IMR-90 (cell line): ENCODE measurements around the gene EPSTI1. TPM values are rescaled to one million over a fixed set of nuclear protein-coding genes. Genes with fewer than 3 reads are reported as not detected.
A peak's percentile ranks its signal among the peaks of the same experiment; 100 is the strongest.

Source experiments
- ATAC-seq: fragments of 200-7000 bp; cut with Tn5 transposase; 2 replicates; pipeline ENCODE4 v1.9.1; 2020; ENCODE audit warnings: low read depth, mild to moderate bottlenecking, moderate library complexity
- BruUV-seq: library from RNA; stranded (reverse); fragments of 400-500 nt; replicated peaks from 2 replicates; lab custom pipeline; 2021; lab: Mats Ljungman, UMichigan
- CTCF ChIA-PET: fragments of 300-600 bp; formaldehyde crosslinking; extraction: SDS; loops from one replicate; lab custom pipeline; 2021; ENCODE audit warnings: antibody characterized with exemption; lab: Yijun Ruan, JAX
- POLR2A ChIA-PET: fragments of 300-600 bp; sonication (Branson Sonifier 250); formaldehyde crosslinking; loops from one replicate; lab custom pipeline; 2022; ENCODE audit warnings: antibody characterized with exemption; ENCODE audit not compliant: unreplicated experiment; lab: Charles Lee
- DNase-seq: peaks from one replicate; pipeline ENCODE4 v3.0.0; 2013
- H2AFZ ChIP-seq: replicated peaks from 2 replicates; pipeline ENCODE3; 2013; ENCODE audit warnings: low read length, mild to moderate bottlenecking; ENCODE audit not compliant: poor library complexity
- H2AK5ac ChIP-seq: 2 replicates; pipeline ENCODE4 v1.6.1; 2013; ENCODE audit warnings: low read depth, low read length, inconsistent platforms
- H2AK9ac ChIP-seq: replicated peaks from 2 replicates; pipeline ENCODE3; 2013; ENCODE audit warnings: mild to moderate bottlenecking, low read depth, low read length, moderate library complexity; ENCODE audit not compliant: poor library complexity
- H2BK120ac ChIP-seq: 2 replicates; pipeline ENCODE4 v1.6.1; 2013; ENCODE audit warnings: low read depth, low read length, inconsistent platforms
- H2BK15ac ChIP-seq: 3 replicates; pipeline ENCODE4 v1.6.1; 2013; ENCODE audit warnings: low read depth, low read length, inconsistent platforms
- H2BK20ac ChIP-seq: 2 replicates; pipeline ENCODE4 v1.6.1; 2013; ENCODE audit warnings: low read depth, mild to moderate bottlenecking, inconsistent platforms, low read length, moderate library complexity
- H2BK5ac ChIP-seq: 2 replicates; pipeline ENCODE4 v1.6.1; 2013; ENCODE audit warnings: mild to moderate bottlenecking, low read depth, low read length, inconsistent platforms; ENCODE audit not compliant: poor library complexity, severe bottlenecking
- H3K14ac ChIP-seq: replicated peaks from 2 replicates; pipeline ENCODE4 v1.6.1; 2013; ENCODE audit warnings: low read depth, low read length, inconsistent platforms
- H3K18ac ChIP-seq: 2 replicates; pipeline ENCODE4 v1.6.1; 2013; ENCODE audit warnings: low read depth, low read length, control low read depth
- H3K23ac ChIP-seq: 2 replicates; pipeline ENCODE4 v1.6.1; 2013; ENCODE audit warnings: low read depth, low read length, inconsistent platforms
- H3K27ac ChIP-seq: 2 replicates; pipeline ENCODE4 v1.5.1; 2013; ENCODE audit warnings: mild to moderate bottlenecking, control low read depth, low read length; ENCODE audit not compliant: insufficient read depth
- H3K27me3 ChIP-seq: 2 replicates; pipeline ENCODE4 v1.6.1; 2013; ENCODE audit warnings: low read length; ENCODE audit not compliant: control insufficient read depth, insufficient read depth
- H3K36me3 ChIP-seq: 2 replicates; pipeline ENCODE4 v1.6.1; 2013; ENCODE audit warnings: low read length, mixed read lengths; ENCODE audit not compliant: control insufficient read depth, insufficient read depth
- H3K4ac ChIP-seq: 2 replicates; pipeline ENCODE4 v1.6.1; 2013; ENCODE audit warnings: low read depth, low read length, inconsistent platforms
- H3K4me1 ChIP-seq: 2 replicates; pipeline ENCODE4 v1.6.1; 2013; ENCODE audit warnings: low read length, mixed read lengths; ENCODE audit not compliant: control insufficient read depth, insufficient read depth
- H3K4me2 ChIP-seq: 2 replicates; pipeline ENCODE4 v1.6.1; 2013; ENCODE audit warnings: low read depth, mild to moderate bottlenecking, control low read depth, low read length, moderate library complexity
- H3K4me3 ChIP-seq: 2 replicates; pipeline ENCODE4 v1.5.1; 2013; ENCODE audit warnings: low read depth, mild to moderate bottlenecking, control low read depth, low read length, moderate library complexity; ENCODE audit not compliant: insufficient read depth
- H3K56ac ChIP-seq: 2 replicates; pipeline ENCODE4 v1.6.1; 2013; ENCODE audit warnings: low read length, inconsistent platforms; ENCODE audit not compliant: insufficient read depth; ENCODE audit errors: extremely low read depth
- H3K79me1 ChIP-seq, 2 experiments: 2 replicates each; pipeline ENCODE4 v1.6.1; 2013; ENCODE audit warnings: low read length in 2 of 2, inconsistent platforms in 1 of 2, low read depth in 1 of 2
- H3K9ac ChIP-seq: 2 replicates; pipeline ENCODE4 v1.6.1; 2013; ENCODE audit warnings: low read depth, low read length, control low read depth
- H3K9me1 ChIP-seq: 2 replicates; pipeline ENCODE4 v1.6.1; 2013; ENCODE audit warnings: low read length, inconsistent platforms; ENCODE audit not compliant: insufficient read depth
- H3K9me3 ChIP-seq: 2 replicates; pipeline ENCODE4 v1.6.1; 2013; ENCODE audit warnings: low read length; ENCODE audit not compliant: control insufficient read depth, insufficient read depth
- H4K20me1 ChIP-seq: 2 replicates; pipeline ENCODE4 v1.6.1; 2013; ENCODE audit warnings: low read length, inconsistent platforms; ENCODE audit not compliant: insufficient read depth
- H4K5ac ChIP-seq: 2 replicates; pipeline ENCODE4 v1.6.1; 2013; ENCODE audit warnings: mild to moderate bottlenecking, low read depth, low read length, control low read depth
- H4K8ac ChIP-seq, 2 experiments: 2 replicates each; pipeline ENCODE4 v1.6.1; 2013; ENCODE audit warnings: low read depth in 2 of 2, low read length in 2 of 2, control low read depth in 1 of 2, inconsistent platforms in 1 of 2
- H4K91ac ChIP-seq: 2 replicates; pipeline ENCODE4 v1.6.1; 2013; ENCODE audit warnings: low read depth, low read length, inconsistent platforms; ENCODE audit not compliant: insufficient read depth
- BHLHE40 ChIP-seq: fragments of 150-350 bp; IDR thresholded peaks from 2 replicates; pipeline ENCODE4 v1.6.1; 2016; ENCODE audit warnings: mild to moderate bottlenecking, low read depth, low read length
- CEBPB ChIP-seq: IDR thresholded peaks from 2 replicates; pipeline ENCODE4 v1.6.1; 2012; ENCODE audit warnings: low read depth, low read length, improper control_type of control experiment
- CHD1 ChIP-seq: IDR thresholded peaks from 2 replicates; pipeline ENCODE4 v1.6.1; 2012; ENCODE audit warnings: low read depth, low read length, improper control_type of control experiment
- ELK1 ChIP-seq: fragments of 150-350 bp; IDR thresholded peaks from 2 replicates; pipeline ENCODE4 v1.6.1; 2016; ENCODE audit warnings: low read depth, mild to moderate bottlenecking, low read length, moderate library complexity, borderline replicate concordance
- FOS ChIP-seq: fragments of 150-350 bp; IDR thresholded peaks from 2 replicates; pipeline ENCODE4 v1.6.1; 2016; ENCODE audit warnings: low read depth, low read length
- MAFK ChIP-seq: IDR thresholded peaks from 2 replicates; pipeline ENCODE4 v1.6.1; 2012; ENCODE audit warnings: low read depth, low read length, improper control_type of control experiment
- MAZ ChIP-seq: IDR thresholded peaks from 2 replicates; pipeline ENCODE4 v1.6.1; 2012; ENCODE audit warnings: low read depth, mild to moderate bottlenecking, low read length, improper control_type of control experiment, moderate library complexity, borderline replicate concordance
- MXI1 ChIP-seq: IDR thresholded peaks from 2 replicates; pipeline ENCODE4 v1.6.1; 2012; ENCODE audit warnings: low read depth, mild to moderate bottlenecking, low read length, moderate library complexity, borderline replicate concordance
- NFE2L2 ChIP-seq: fragments of 150-350 bp; IDR thresholded peaks from 2 replicates; pipeline ENCODE4 v1.6.1; 2016; ENCODE audit warnings: low read depth, mild to moderate bottlenecking, low read length
- POLR2A ChIP-seq: IDR thresholded peaks from 2 replicates; pipeline ENCODE4 v1.6.1; 2012; ENCODE audit warnings: mild to moderate bottlenecking, low read depth, low read length
- RAD21 ChIP-seq: IDR thresholded peaks from 2 replicates; pipeline ENCODE4 v1.6.1; 2012; ENCODE audit warnings: low read length, improper control_type of control experiment
- RCOR1 ChIP-seq: IDR thresholded peaks from 2 replicates; pipeline ENCODE4 v1.6.1; 2012; ENCODE audit warnings: mild to moderate bottlenecking, low read length, improper control_type of control experiment; ENCODE audit not compliant: insufficient replicate concordance
- RFX5 ChIP-seq: IDR thresholded peaks from 2 replicates; pipeline ENCODE4 v1.8.0; 2012; ENCODE audit warnings: low read depth, mild to moderate bottlenecking, low read length, moderate library complexity
- SMC3 ChIP-seq: fragments of 150-350 bp; IDR thresholded peaks from 2 replicates; pipeline ENCODE4 v1.6.1; 2016; ENCODE audit warnings: low read depth, mild to moderate bottlenecking, antibody characterized with exemption, low read length, moderate library complexity
- WGBS, 2 experiments: methylation state at CpG; one replicate each; pipeline versions ENCODE4 v1.1.5 to v1.1.7; 2013; ENCODE audit warnings: missing lambda C conversion rate in 2 of 2; ENCODE audit not compliant: insufficient read length in 1 of 2; ENCODE audit errors: extremely low coverage in 2 of 2; 5-methylcytosine and 5-hydroxymethylcytosine counted together
- dilution Hi-C: fragments of 300-500 bp; cut with HindIII; formaldehyde crosslinking; loops from one replicate; pipeline ENCODE4 v1.14.3; 2018; ENCODE audit warnings: low sequenced_read_pairs; ENCODE audit not compliant: unreplicated experiment
- in situ Hi-C: fragments of 300-500 bp; cut with MboI; formaldehyde crosslinking; loops from 3 replicates; pipeline ENCODE4 v1.14.3; 2019; ENCODE audit warnings: low sequenced_read_pairs, inconsistent platforms, mixed read lengths
- intact Hi-C: fragments of 100-400 bp; cut with micrococcal nuclease; formaldehyde crosslinking; loops from 2 replicates; pipeline ENCODE4 v1.10.0; 2022
- polyA plus RNA-seq, 3 experiments: library from polyadenylated mRNA; depleted of rRNA; stranded (reverse); fragments of >200 nt; gene quantifications; 2 replicates each; pipeline ENCODE4 v1.2.3, GENCODE V29; 2012; ENCODE audit warnings: low replicate concordance in 1 of 3
- total RNA-seq: library from RNA; depleted of rRNA; stranded (reverse); fragments of >200 nt; gene quantifications from 2 replicates; pipeline ENCODE4 v1.2.3, GENCODE V29; 2012
- TF ChIP-seq, protein P1 (sequence below): conservative IDR thresholded peaks from 2 replicates; pipeline ENCODE4 v1.5.1; 2012; ENCODE audit warnings: mild to moderate bottlenecking, low read depth, low read length, improper control_type of control experiment
- TF ChIP-seq, protein P2 (sequence below): fragments of 150-350 bp; IDR thresholded peaks from 2 replicates; pipeline ENCODE4 v1.6.1; 2017; ENCODE audit warnings: mild to moderate bottlenecking, antibody characterized with exemption, low read length, low read depth

The EPSTI1 gene
- total and polyA plus RNA-seq, 2 of the 4 experiments (the other 2 are of a cell fraction), result 0.90 to 1.6 TPM

GRCh38 chr13:42992764-42993122, 702 bp upstream of the EPSTI1 start:
- H3K9me1 ChIP-seq, result peaks cover 7% of the 10 kb centered on the region; the same call in 1 of the 2 replicates
- H3K18ac ChIP-seq, result peak overlapping the region; percentile 34; the same call in 1 of the 2 replicates
- TF ChIP-seq POLR2A, result no peak
- TF ChIP-seq CHD1, result no peak
- TF ChIP-seq MAFK, result no peak
- no peak for TF ChIP-seq SMC3
- no peak for TF ChIP-seq RFX5
- TF ChIP-seq BHLHE40, result no peak
- no peak for TF ChIP-seq RCOR1
- TF ChIP-seq RAD21, result no peak
- TF ChIP-seq, protein P1, sequence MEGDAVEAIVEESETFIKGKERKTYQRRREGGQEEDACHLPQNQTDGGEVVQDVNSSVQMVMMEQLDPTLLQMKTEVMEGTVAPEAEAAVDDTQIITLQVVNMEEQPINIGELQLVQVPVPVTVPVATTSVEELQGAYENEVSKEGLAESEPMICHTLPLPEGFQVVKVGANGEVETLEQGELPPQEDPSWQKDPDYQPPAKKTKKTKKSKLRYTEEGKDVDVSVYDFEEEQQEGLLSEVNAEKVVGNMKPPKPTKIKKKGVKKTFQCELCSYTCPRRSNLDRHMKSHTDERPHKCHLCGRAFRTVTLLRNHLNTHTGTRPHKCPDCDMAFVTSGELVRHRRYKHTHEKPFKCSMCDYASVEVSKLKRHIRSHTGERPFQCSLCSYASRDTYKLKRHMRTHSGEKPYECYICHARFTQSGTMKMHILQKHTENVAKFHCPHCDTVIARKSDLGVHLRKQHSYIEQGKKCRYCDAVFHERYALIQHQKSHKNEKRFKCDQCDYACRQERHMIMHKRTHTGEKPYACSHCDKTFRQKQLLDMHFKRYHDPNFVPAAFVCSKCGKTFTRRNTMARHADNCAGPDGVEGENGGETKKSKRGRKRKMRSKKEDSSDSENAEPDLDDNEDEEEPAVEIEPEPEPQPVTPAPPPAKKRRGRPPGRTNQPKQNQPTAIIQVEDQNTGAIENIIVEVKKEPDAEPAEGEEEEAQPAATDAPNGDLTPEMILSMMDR, result no peak
- no peak for TF ChIP-seq MXI1
- TF ChIP-seq, protein P2, sequence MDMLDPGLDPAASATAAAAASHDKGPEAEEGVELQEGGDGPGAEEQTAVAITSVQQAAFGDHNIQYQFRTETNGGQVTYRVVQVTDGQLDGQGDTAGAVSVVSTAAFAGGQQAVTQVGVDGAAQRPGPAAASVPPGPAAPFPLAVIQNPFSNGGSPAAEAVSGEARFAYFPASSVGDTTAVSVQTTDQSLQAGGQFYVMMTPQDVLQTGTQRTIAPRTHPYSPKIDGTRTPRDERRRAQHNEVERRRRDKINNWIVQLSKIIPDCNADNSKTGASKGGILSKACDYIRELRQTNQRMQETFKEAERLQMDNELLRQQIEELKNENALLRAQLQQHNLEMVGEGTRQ, result no peak
- TF ChIP-seq NFE2L2, result no peak
- no peak for TF ChIP-seq MAZ
- TF ChIP-seq CEBPB, result no peak
- no peak for TF ChIP-seq FOS
- TF ChIP-seq ELK1, result no peak
- ChIA-PET CTCF (no interaction called here), POLR2A (interaction anchor here (1.0 kb wide), 1 partner anchor 35 kb away, joined by 4 read pairs; no protein-coding TSS in a partner anchor)
- 80% methylated on average over 1 of the region's 4 CpGs; no CpG with 5 or more reads in 1 of the 2 experiments for WGBS, 2 experiments
- no peaks in the 10 kb centered on the region for H3K9me3 ChIP-seq
- peak overlapping the region; percentile 93 for H3K14ac ChIP-seq
- H3K4me1 ChIP-seq, result peaks cover 4% of the 10 kb centered on the region
- H2AFZ ChIP-seq, result peak overlapping the region; percentile 26
- H3K56ac ChIP-seq, result no peak overlapping the region
- no peak overlapping the region for H2AK9ac ChIP-seq
- dilution Hi-C loops, result no loop called here
- peak overlapping the region; percentile 98 for H2BK20ac ChIP-seq
- H2BK5ac ChIP-seq, result no peak overlapping the region
- in situ Hi-C loops, result no loop called here
- H3K4me2 ChIP-seq, result peak overlapping the region; percentile 94; the same call in 1 of the 2 replicates
- H2BK15ac ChIP-seq, result peak overlapping the region; percentile 99; the same call in 1 of the 3 replicates
- H3K79me1 ChIP-seq, result no peaks in the 10 kb centered on the region
- no peak for DNase-seq
- BruUV-seq, result no TSS peak
- peak overlapping the region; percentile 89; the same call in 1 of the 2 replicates for H3K23ac ChIP-seq
- H4K91ac ChIP-seq, result peak overlapping the region; percentile 78
- H4K5ac ChIP-seq, result 0 out of 2 replicates have a peak overlapping the region, but pooled peaks have one; percentile 39
- no peak overlapping the region for H3K27ac ChIP-seq
- no peaks in the 10 kb centered on the region for H4K20me1 ChIP-seq
- peak overlapping the region; percentile 77; the same call in 1 of the 2 replicates for H2AK5ac ChIP-seq
- peak overlapping the region; percentile 78 to 97; a peak in 3 of 4 replicates for H4K8ac ChIP-seq
- H3K27me3 ChIP-seq, result no peaks in the 10 kb centered on the region
- H3K36me3 ChIP-seq, result no peaks in the 10 kb centered on the region
- H2BK120ac ChIP-seq, result peak overlapping the region; percentile 99
- no peak for ATAC-seq
- H3K4me3 ChIP-seq, result no peak overlapping the region
- intact Hi-C loops, result loop anchor here (1.0 kb wide), 1 partner anchor 63 kb away; no protein-coding TSS in a partner anchor
- H3K4ac ChIP-seq, result peak overlapping the region; percentile 75
- no peak overlapping the region; the same call in 1 of the 2 replicates for H3K9ac ChIP-seq
